Measurements from ENCODE around the gene RPF1. TPM values are rescaled to one million over a fixed set of nuclear protein-coding genes. Genes with fewer than 3 reads are reported as not detected.

The RPF1 gene
- total RNA-seq, 4 donors from 2014 or later: 35.9 to 61.9 (median 52.4) TPM

GRCh38 chr1:84479998-84480397 is 932 bp downstream of the RPF1 start:
- H3K27ac ChIP-seq: peak overlapping the region; percentile 81 to 92 (median 88)

GRCh38 chr1:84480650-84481049 is 1.6 kb downstream of the RPF1 start:
- intact Hi-C loops (cut with DNase I; ENCODE audit: low total_unique reads): no loop called here
- no peak for ATAC-seq
- in situ Hi-C loops (cut with MboI; ENCODE audit: low sequenced_read_pairs in 4 of 4): no loop called here

More at GRCh38 chr1:84479998-84480397, 932 bp downstream of the RPF1 start:
- Histone ChIP-seq H3K4me1 (peaks cover 24 to 26% of the 10 kb centered on the region in 2 donors), H3K27me3 (peaks cover 0 to 15% (median 13%) of the 10 kb centered on the region in 3 donors), H3K4me3 (peak overlapping the region; percentile 66 to 95 (median 84)), H3K36me3 (peaks cover 0 to 21% of the 10 kb centered on the region in 2 donors), H3K9me3 (no peaks in the 10 kb centered on the region)
- intact Hi-C loops (cut with DNase I; ENCODE audit: low total_unique reads): loop anchor here (1.0 to 5.0 kb wide), 3 partner anchors 26 to 183 kb away; partner anchors contain the start of genes CTBS, GNG5 and SPATA1
- ATAC-seq (no peak), DNase-seq (no peak)
- in situ Hi-C loops (cut with MboI; ENCODE audit: low sequenced_read_pairs in 4 of 4): no loop called here
- TF ChIP-seq CTCF (IDR thresholded peaks at IDR 0.05 in 4 of 5, conservative IDR thresholded peaks at IDR 0.05 in 1 of 5) (no peak), POLR2A (IDR thresholded peaks at IDR 0.05) (no peak)

GRCh38 chr1:84481317-84481716 is 2.3 kb downstream of the RPF1 start:
- Histone ChIP-seq H3K36me3 (peaks cover 0 to 28% of the 10 kb centered on the region in 2 donors), H3K4me3 (no peak overlapping the region), H3K9me3 (no peaks in the 10 kb centered on the region), H3K27ac (no peak overlapping the region), H3K4me1 (peaks cover 24 to 26% of the 10 kb centered on the region in 2 donors), H3K27me3 (peaks cover 0 to 9% (median 8%) of the 10 kb centered on the region in 3 donors)
- intact Hi-C loops (cut with DNase I; ENCODE audit: low total_unique reads) (no loop called here), in situ Hi-C loops (cut with MboI; ENCODE audit: low sequenced_read_pairs in 4 of 4) (no loop called here)
- TF ChIP-seq POLR2A (IDR thresholded peaks at IDR 0.05) (no peak), CTCF (IDR thresholded peaks at IDR 0.05 in 4 of 5, conservative IDR thresholded peaks at IDR 0.05 in 1 of 5) (no peak)
- ATAC-seq: no peak
- DNase-seq: no peak

More at GRCh38 chr1:84480650-84481049, 1.6 kb downstream of the RPF1 start:
- H3K36me3 ChIP-seq: peaks cover 0 to 28% of the 10 kb centered on the region in 2 donors
- peaks cover 0 to 11% (median 11%) of the 10 kb centered on the region in 3 donors for H3K27me3 ChIP-seq
- H3K4me1 ChIP-seq: peaks cover 24 to 26% of the 10 kb centered on the region in 2 donors
- H3K27ac ChIP-seq: no peak overlapping the region
- no peaks in the 10 kb centered on the region for H3K9me3 ChIP-seq
- peak overlapping the region in 3 of 4 donors; percentile 75 to 95 (median 94) for H3K4me3 ChIP-seq
- no peak for DNase-seq
- no peak for TF ChIP-seq POLR2A (IDR thresholded peaks at IDR 0.05)
- TF ChIP-seq CTCF (IDR thresholded peaks at IDR 0.05 in 4 of 5, conservative IDR thresholded peaks at IDR 0.05 in 1 of 5): no peak

GRCh38 chr1:84488107-84488506 is 9.0 kb downstream of the RPF1 start:
- DNase-seq (no peak), ATAC-seq (no peak)
- intact Hi-C loops (cut with DNase I; ENCODE audit: low total_unique reads) (no loop called here), in situ Hi-C loops (cut with MboI; ENCODE audit: low sequenced_read_pairs in 4 of 4) (no loop called here)
- TF ChIP-seq CTCF (IDR thresholded peaks at IDR 0.05 in 4 of 5, conservative IDR thresholded peaks at IDR 0.05 in 1 of 5) (no peak), POLR2A (IDR thresholded peaks at IDR 0.05) (no peak)
- H3K4me3 ChIP-seq: no peak overlapping the region
- H3K4me1 ChIP-seq: peaks cover 0 to 6% of the 10 kb centered on the region in 2 donors
- H3K36me3 ChIP-seq: peaks cover 0 to 39% of the 10 kb centered on the region in 2 donors
- no peaks in the 10 kb centered on the region for H3K9me3 ChIP-seq
- no peaks in the 10 kb centered on the region for H3K27me3 ChIP-seq
- no peak overlapping the region for H3K27ac ChIP-seq

- H3K4me3 ChIP-seq: no peak overlapping the region
- no peaks in the 10 kb centered on the region for H3K9me3 ChIP-seq
- no peak overlapping the region for H3K27ac ChIP-seq
- H3K4me1 ChIP-seq: peaks cover 0 to 6% of the 10 kb centered on the region in 2 donors
- TF ChIP-seq POLR2A (IDR thresholded peaks at IDR 0.05): no peak
- no peak for TF ChIP-seq CTCF (IDR thresholded peaks at IDR 0.05 in 4 of 5, conservative IDR thresholded peaks at IDR 0.05 in 1 of 5)
- in situ Hi-C loops (cut with MboI; ENCODE audit: low sequenced_read_pairs in 4 of 4): no loop called here
- intact Hi-C loops (cut with DNase I; ENCODE audit: low total_unique reads): no loop called here
- H3K36me3 ChIP-seq: peaks cover 0 to 37% of the 10 kb centered on the region in 2 donors
- H3K27me3 ChIP-seq: no peaks in the 10 kb centered on the region
- ATAC-seq (no peak), DNase-seq (no peak)
Measured at GRCh38 chr1:84489766-84490165, 10.7 kb downstream of the RPF1 start.
